DND-41 (cell line): ENCODE data around the gene LRRC56.

Experiments
- ATAC-seq: fragments of 200-7000 bp; cut with Tn5 transposase; 3 replicates; pipeline ENCODE4 v1.9.1; 2021; ENCODE audit warnings: low read depth; ENCODE audit not compliant: insufficient read depth
- DNase-seq: peaks from one replicate; pipeline ENCODE4 v3.0.0-alpha.2; 2020
- H2AFZ ChIP-seq: 2 replicates; pipeline ENCODE4 v1.6.0; 2012; ENCODE audit warnings: low read depth, low read length
- H3K27ac ChIP-seq: 2 replicates; pipeline ENCODE4 v1.5.1; 2012; ENCODE audit warnings: low read length, inconsistent platforms
- H3K27me3 ChIP-seq: fragments of 200-600 bp; sonication (generic); 2 replicates; pipeline ENCODE4 v1.6.0; 2012; ENCODE audit warnings: low read length, mild to moderate bottlenecking, inconsistent platforms; ENCODE audit not compliant: insufficient read depth, poor library complexity
- H3K36me3 ChIP-seq: 2 replicates; pipeline ENCODE4 v1.5.1; 2012; ENCODE audit warnings: low read length, inconsistent platforms; ENCODE audit not compliant: insufficient read depth
- H3K4me1 ChIP-seq: 2 replicates; pipeline ENCODE4 v1.5.1; 2012; ENCODE audit warnings: mild to moderate bottlenecking, low read length; ENCODE audit not compliant: insufficient read depth
- H3K4me2 ChIP-seq: 2 replicates; pipeline ENCODE4 v1.6.0; 2012; ENCODE audit warnings: mild to moderate bottlenecking, moderate library complexity, low read length, inconsistent platforms; ENCODE audit not compliant: insufficient read depth
- H3K4me3 ChIP-seq, 2 experiments: fragments of 200-600 bp in 1 of 2; shearing (Covaris generic) in 1 of 2; 2 replicates each; pipeline ENCODE4 v1.5.1; 2012 to 2016; ENCODE audit warnings: inconsistent platforms in 2 of 2, low read length in 2 of 2, mild to moderate bottlenecking in 2 of 2, low read depth in 1 of 2, moderate library complexity in 1 of 2
- H3K79me2 ChIP-seq: 2 replicates; pipeline ENCODE4 v1.6.0; 2012; ENCODE audit warnings: low read length, inconsistent platforms; ENCODE audit not compliant: insufficient read depth
- H3K9ac ChIP-seq: 2 replicates; pipeline ENCODE4 v1.6.0; 2012; ENCODE audit warnings: low read depth, mild to moderate bottlenecking, inconsistent platforms, low read length, moderate library complexity
- H3K9me3 ChIP-seq: 2 replicates; pipeline ENCODE4 v1.5.1; 2012; ENCODE audit warnings: low read length, moderate library complexity, mild to moderate bottlenecking, inconsistent platforms; ENCODE audit not compliant: insufficient read depth, severe bottlenecking
- H4K20me1 ChIP-seq: 2 replicates; pipeline ENCODE4 v1.6.0; 2012; ENCODE audit warnings: low read length; ENCODE audit not compliant: insufficient read depth
- EZH2 ChIP-seq: IDR thresholded peaks from 3 replicates; pipeline ENCODE4 v1.6.1; 2012; ENCODE audit warnings: borderline replicate concordance, low read depth, mild to moderate bottlenecking, moderate library complexity, low read length, inconsistent platforms; ENCODE audit not compliant: severe bottlenecking
- TF ChIP-seq, protein P1 (sequence below): IDR thresholded peaks from 2 replicates; pipeline ENCODE4 v1.5.1; 2012; ENCODE audit warnings: borderline replicate concordance, low read length, moderate library complexity, mild to moderate bottlenecking; ENCODE audit not compliant: poor library complexity, severe bottlenecking; ENCODE audit errors: extremely low read depth

Gene LRRC56

DNA sequence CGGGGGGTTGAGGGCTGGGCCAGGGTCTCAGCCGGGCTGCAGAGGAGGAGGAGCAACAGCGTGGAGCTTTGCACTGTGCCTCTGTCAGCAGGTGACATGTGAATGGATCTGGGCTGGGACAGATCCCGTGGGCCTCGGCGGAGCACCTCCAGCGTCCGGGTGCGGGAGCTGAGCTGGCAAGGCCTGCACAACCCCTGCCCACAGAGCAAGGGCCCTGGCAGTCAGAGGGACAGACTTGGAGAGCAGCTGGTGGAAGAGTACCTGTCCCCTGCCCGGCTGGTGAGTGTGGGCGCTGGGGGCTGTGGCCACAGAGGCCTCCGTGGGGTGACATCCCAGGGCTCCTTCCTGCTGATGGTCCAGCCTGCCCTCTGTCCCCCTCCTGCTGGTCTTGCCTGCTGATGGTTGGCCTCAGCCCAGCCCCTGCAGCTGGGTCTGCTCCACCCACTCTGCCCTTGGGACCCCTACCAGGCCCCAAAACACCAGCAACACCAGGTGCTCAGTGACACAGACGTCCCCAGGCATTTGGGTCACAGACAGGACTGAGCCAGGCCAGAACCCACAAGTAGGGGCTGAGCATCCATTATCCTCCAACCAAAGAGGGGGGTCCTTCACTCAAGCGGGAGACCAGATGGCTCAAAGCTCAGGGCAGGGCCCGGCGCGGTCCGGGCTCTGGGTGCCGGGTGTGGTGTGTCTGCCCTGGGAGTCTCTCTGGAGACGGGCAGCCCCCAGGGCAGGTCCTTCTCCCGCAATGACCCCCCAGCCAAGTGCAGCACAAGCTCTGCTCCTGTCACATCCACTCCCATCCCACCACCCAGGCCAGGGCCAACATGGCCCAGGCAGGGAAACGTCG is 3.5 kb downstream of the LRRC56 start:
- Histone ChIP-seq H3K9me3 (no peaks in the 10 kb centered on the region), H2AFZ (no peak overlapping the region), H3K27me3 (no peaks in the 10 kb centered on the region), H3K4me1 (peaks cover 20% of the 10 kb centered on the region), H3K4me3 (no peak overlapping the region), H3K79me2 (no peaks in the 10 kb centered on the region), H3K9ac (no peak overlapping the region), H3K4me2 (no peak overlapping the region), H4K20me1 (no peaks in the 10 kb centered on the region), H3K36me3 (no peaks in the 10 kb centered on the region), H3K27ac (no peak overlapping the region)
- no peak for TF ChIP-seq EZH2
- TF ChIP-seq, protein P1, sequence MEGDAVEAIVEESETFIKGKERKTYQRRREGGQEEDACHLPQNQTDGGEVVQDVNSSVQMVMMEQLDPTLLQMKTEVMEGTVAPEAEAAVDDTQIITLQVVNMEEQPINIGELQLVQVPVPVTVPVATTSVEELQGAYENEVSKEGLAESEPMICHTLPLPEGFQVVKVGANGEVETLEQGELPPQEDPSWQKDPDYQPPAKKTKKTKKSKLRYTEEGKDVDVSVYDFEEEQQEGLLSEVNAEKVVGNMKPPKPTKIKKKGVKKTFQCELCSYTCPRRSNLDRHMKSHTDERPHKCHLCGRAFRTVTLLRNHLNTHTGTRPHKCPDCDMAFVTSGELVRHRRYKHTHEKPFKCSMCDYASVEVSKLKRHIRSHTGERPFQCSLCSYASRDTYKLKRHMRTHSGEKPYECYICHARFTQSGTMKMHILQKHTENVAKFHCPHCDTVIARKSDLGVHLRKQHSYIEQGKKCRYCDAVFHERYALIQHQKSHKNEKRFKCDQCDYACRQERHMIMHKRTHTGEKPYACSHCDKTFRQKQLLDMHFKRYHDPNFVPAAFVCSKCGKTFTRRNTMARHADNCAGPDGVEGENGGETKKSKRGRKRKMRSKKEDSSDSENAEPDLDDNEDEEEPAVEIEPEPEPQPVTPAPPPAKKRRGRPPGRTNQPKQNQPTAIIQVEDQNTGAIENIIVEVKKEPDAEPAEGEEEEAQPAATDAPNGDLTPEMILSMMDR: no peak
- ATAC-seq (no peak), DNase-seq (no peak)

DNA sequence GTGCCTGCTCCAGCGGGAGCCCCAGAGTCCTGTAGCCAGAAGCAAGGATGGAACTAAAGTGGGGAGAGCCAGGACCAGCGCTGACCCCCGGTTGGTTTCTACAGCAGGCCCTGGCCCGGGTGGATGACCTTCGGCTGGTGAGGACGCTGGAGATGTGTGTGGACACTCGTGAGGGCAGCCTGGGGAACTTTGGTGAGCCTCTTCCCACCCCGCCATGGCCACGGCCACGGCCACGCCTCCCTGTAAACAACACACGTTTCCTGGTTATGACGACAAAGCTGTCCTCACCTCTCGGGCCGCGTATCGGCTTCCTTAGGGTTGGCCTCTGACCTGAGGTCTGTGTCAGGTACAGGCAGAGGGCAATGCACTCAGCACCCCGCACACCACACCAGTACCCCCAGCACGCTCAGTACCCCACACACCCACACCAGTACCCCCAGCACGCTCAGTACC is 4.1 kb downstream of the LRRC56 start:
- Histone ChIP-seq H3K4me3 (no peak overlapping the region), H3K4me1 (peaks cover 14% of the 10 kb centered on the region), H3K9ac (no peak overlapping the region), H3K9me3 (no peaks in the 10 kb centered on the region), H3K36me3 (no peaks in the 10 kb centered on the region), H3K27ac (no peak overlapping the region), H3K27me3 (no peaks in the 10 kb centered on the region), H3K4me2 (no peak overlapping the region), H3K79me2 (no peaks in the 10 kb centered on the region), H2AFZ (no peak overlapping the region), H4K20me1 (no peaks in the 10 kb centered on the region)
- ATAC-seq (no peak), DNase-seq (no peak)
- TF ChIP-seq, protein P1: no peak
- TF ChIP-seq EZH2: no peak

DNA sequence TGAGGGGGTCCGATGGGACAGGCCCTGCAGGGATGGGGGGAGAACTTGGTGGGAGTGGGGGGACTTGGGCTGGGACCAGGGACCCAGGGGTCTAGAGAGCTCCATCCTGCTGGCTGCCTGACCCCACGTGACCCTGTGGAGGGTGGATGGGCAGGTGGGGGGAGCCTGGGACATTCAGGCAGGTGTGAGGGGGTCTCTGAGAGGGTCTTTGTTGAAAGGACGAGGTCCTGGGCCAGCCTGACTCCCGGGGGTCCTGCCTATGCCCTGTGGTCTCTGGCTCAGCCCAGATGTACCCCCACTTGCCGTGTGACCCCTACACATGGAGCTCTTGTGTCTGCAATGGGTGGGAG is 7.5 kb downstream of the LRRC56 start:
- H4K20me1 ChIP-seq: no peaks in the 10 kb centered on the region

More for the DNA sequence above, 7.5 kb downstream of the LRRC56 start:
- Histone ChIP-seq H3K9ac (no peak overlapping the region), H3K4me3 (no peak overlapping the region), H3K4me1 (no peaks in the 10 kb centered on the region), H3K36me3 (no peaks in the 10 kb centered on the region), H2AFZ (no peak overlapping the region), H3K27me3 (no peaks in the 10 kb centered on the region), H3K9me3 (no peaks in the 10 kb centered on the region), H3K4me2 (no peak overlapping the region), H3K79me2 (no peaks in the 10 kb centered on the region), H3K27ac (no peak overlapping the region)
- DNase-seq (no peak), ATAC-seq (no peak)
- TF ChIP-seq, protein P1: no peak
- TF ChIP-seq EZH2: no peak
